Lower leg skin (tissue), 3 donors: ENCODE measurements around the gene C4BPA.

ENCODE experiments used
- POLR2A ChIP-seq, 2 donors: fragments of 450-650 bp; IDR thresholded peaks; one replicate each; pipeline ENCODE4 v1.6.1; 2016 to 2017; ENCODE audit warnings: antibody characterized with exemption in 2 of 2, mild to moderate bottlenecking in 1 of 2, moderate library complexity in 1 of 2
- TF ChIP-seq, protein P1 (sequence below), 3 donors: fragments of 450-650 bp; IDR thresholded peaks; one replicate each; pipeline ENCODE4 v1.5.1; 2016; ENCODE audit warnings: antibody characterized with exemption in 3 of 3, mild to moderate bottlenecking in 3 of 3, moderate library complexity in 2 of 3

DNA sequence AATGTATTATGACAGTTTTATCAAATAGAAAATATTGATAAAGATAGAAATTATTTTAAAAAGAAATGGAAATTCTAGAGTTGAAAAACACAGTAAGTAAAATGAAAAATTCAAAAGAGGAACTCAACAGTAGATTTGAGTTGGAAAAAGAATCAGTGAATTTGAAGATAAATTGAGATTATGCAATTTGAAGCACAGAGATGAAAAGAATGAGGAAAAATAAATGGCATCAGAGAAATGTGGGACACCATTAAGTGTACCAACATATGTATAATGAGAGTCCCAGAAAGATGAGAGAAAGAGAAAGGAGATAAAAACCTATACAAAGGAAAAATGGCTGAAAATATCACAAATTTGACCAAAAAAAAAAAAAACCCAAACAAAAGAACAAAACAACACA, 25.0 kb downstream of the C4BPA start:
- TF ChIP-seq, protein P1, sequence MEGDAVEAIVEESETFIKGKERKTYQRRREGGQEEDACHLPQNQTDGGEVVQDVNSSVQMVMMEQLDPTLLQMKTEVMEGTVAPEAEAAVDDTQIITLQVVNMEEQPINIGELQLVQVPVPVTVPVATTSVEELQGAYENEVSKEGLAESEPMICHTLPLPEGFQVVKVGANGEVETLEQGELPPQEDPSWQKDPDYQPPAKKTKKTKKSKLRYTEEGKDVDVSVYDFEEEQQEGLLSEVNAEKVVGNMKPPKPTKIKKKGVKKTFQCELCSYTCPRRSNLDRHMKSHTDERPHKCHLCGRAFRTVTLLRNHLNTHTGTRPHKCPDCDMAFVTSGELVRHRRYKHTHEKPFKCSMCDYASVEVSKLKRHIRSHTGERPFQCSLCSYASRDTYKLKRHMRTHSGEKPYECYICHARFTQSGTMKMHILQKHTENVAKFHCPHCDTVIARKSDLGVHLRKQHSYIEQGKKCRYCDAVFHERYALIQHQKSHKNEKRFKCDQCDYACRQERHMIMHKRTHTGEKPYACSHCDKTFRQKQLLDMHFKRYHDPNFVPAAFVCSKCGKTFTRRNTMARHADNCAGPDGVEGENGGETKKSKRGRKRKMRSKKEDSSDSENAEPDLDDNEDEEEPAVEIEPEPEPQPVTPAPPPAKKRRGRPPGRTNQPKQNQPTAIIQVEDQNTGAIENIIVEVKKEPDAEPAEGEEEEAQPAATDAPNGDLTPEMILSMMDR (IDR thresholded peaks at IDR 0.05) = no peak
- TF ChIP-seq POLR2A (IDR thresholded peaks at IDR 0.05) = no peak
